HG03342 (cell line): Measurements from ENCODE around the gene MYO6.
"Not testable (repeated sequence)": the region's sequence is repeated elsewhere in the genome, so short reads cannot be mapped to it uniquely, and the experiment has no call there.

Source experiments
- ATAC-seq: cut with Tn5 transposase; IDR thresholded peaks from one replicate; pipeline ENCODE4 v1.9.1; 2021; ENCODE audit warnings: mild to moderate bottlenecking, moderate library complexity; ENCODE audit not compliant: unreplicated experiment

Gene MYO6

GRCh38 chr6:75748743-75749538 lies at the start of gene MYO6:
Gene MYO6, plus strand, starts transcription at chr6:75749239. Its CDS starts 68,309 bp downstream, at chr6:75817548.
- peak; percentile 69 for ATAC-seq

GRCh38 chr6:75708334-75708733 lies 40.7 kb upstream of the MYO6 start:
- ATAC-seq, result not testable (repeated sequence)

GRCh38 chr6:75711173-75711572 lies 37.9 kb upstream of the MYO6 start:
- ATAC-seq, result no peak

- ATAC-seq, result no peak
Observed at GRCh38 chr6:75719133-75719532, 29.9 kb upstream of the MYO6 start.

- no peak for ATAC-seq
Observed at GRCh38 chr6:75723382-75723781, 25.7 kb upstream of the MYO6 start.

- ATAC-seq, result no peak
Observed at GRCh38 chr6:75727206-75727605, 21.8 kb upstream of the MYO6 start.

- not testable (repeated sequence) for ATAC-seq
Observed at GRCh38 chr6:75731029-75731428, 18.0 kb upstream of the MYO6 start.

GRCh38 chr6:75735491-75736186 lies 13.4 kb upstream of the MYO6 start:
- peak; percentile 97 for ATAC-seq

GRCh38 chr6:75743971-75744370 lies 5.1 kb upstream of the MYO6 start:
- no peak for ATAC-seq

GRCh38 chr6:75745404-75745803 lies 3.6 kb upstream of the MYO6 start:
- no peak for ATAC-seq

- ATAC-seq, result no peak
Observed at GRCh38 chr6:75746221-75746620, 2.8 kb upstream of the MYO6 start.

GRCh38 chr6:75747152-75747992 lies 1.7 kb upstream of the MYO6 start:
- ATAC-seq, result no peak

- peak; percentile 5 for ATAC-seq
Observed at GRCh38 chr6:75748003-75748742, 866 bp upstream of the MYO6 start.

- no peak for ATAC-seq
Observed at GRCh38 chr6:75751443-75751842, 2.4 kb downstream of the MYO6 start.

GRCh38 chr6:75752365-75752764 lies 3.3 kb downstream of the MYO6 start:
- ATAC-seq, result no peak

GRCh38 chr6:75755704-75756103 lies 6.7 kb downstream of the MYO6 start:
- no peak for ATAC-seq

- ATAC-seq, result no peak
Observed at GRCh38 chr6:75757295-75757694, 8.3 kb downstream of the MYO6 start.

GRCh38 chr6:75758061-75758460 lies 9.0 kb downstream of the MYO6 start:
- no peak for ATAC-seq

GRCh38 chr6:75759207-75759606 lies 10.2 kb downstream of the MYO6 start:
- no peak for ATAC-seq

GRCh38 chr6:75760320-75760719 lies 11.3 kb downstream of the MYO6 start:
- no peak for ATAC-seq

GRCh38 chr6:75761489-75761888 lies 12.4 kb downstream of the MYO6 start:
- ATAC-seq, result no peak
